KOPT-K1 (cell line): ENCODE measurements around the gene MSANTD7.
"Not testable (repeated sequence)": the region's sequence is repeated elsewhere in the genome, so short reads cannot be mapped to it uniquely, and the experiment has no call there.

Experiments used
- H3K27ac ChIP-seq: fragments of 200-600 bp; sonication (generic); 2 replicates; pipeline ENCODE4 v1.5.1; 2016; ENCODE audit warnings: antibody characterized with exemption, mild to moderate bottlenecking, low read depth, low read length; ENCODE audit not compliant: poor library complexity, severe bottlenecking
- H3K36me3 ChIP-seq: fragments of 200-600 bp; sonication (generic); 2 replicates; pipeline ENCODE4 v1.5.1; 2017; ENCODE audit warnings: antibody characterized with exemption, mild to moderate bottlenecking, low read length, moderate library complexity; ENCODE audit not compliant: insufficient read depth
- H3K9me3 ChIP-seq: fragments of 200-600 bp; sonication (generic); 2 replicates; pipeline ENCODE4 v1.5.1; 2017; ENCODE audit warnings: antibody characterized with exemption, low read length, mild to moderate bottlenecking; ENCODE audit not compliant: insufficient read depth, poor library complexity, severe bottlenecking

Gene MSANTD7

DNA sequence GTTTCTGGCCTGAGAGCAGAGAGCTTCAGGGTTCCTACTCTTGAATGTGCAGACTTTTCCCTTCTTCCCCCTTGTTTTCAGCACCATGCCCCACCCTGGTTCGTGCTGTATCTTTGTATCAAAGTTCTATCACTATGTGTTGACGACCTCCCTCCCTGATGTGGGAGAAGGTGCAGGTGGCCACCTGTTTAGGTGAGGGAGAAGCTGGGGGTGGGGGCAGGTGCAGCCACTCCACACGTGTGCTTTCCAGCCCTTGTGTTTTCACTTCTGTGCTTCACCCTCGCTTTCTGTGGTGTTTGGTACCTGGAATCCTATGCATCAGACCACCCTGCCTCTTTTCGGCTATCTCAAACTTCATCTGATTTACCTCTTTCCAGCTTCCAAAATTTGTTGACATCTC lies 20.9 kb downstream of the MSANTD7 start:
- H3K9me3 ChIP-seq = no peaks in the 10 kb centered on the region
- peaks cover 84% of the 10 kb centered on the region for H3K36me3 ChIP-seq
- H3K27ac ChIP-seq = no peak overlapping the region

DNA sequence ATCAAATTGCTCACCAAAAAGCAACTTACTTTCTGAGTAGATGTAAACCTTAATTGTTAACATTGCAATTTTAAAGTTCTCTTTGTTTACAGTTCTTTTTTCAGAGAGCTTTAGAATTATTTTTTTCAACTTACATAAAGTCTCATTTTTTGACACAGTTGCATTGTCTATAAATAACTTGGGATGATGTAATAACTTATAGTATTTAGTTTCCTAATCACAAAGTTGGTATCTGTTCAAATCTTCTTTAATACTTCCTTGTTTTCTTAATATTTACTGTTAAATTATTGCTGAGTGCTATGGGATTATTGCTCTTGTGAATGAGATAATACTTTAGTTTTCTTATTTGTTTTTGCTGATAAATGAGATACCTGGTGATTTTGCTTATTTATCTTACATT lies 21.7 kb downstream of the MSANTD7 start:
- Histone ChIP-seq H3K36me3 (peaks cover 77% of the 10 kb centered on the region), H3K27ac (no peak overlapping the region), H3K9me3 (no peaks in the 10 kb centered on the region)

GRCh38 chr10:14860791-14861190 lies 22.7 kb downstream of the MSANTD7 start:
- Histone ChIP-seq H3K27ac (no peak overlapping the region), H3K9me3 (no peaks in the 10 kb centered on the region), H3K36me3 (peaks cover 71% of the 10 kb centered on the region)

- peaks cover 71% of the 10 kb centered on the region for H3K36me3 ChIP-seq
- not testable (repeated sequence) for H3K9me3 ChIP-seq
Measured at GRCh38 chr10:14864466-14864865, 26.4 kb downstream of the MSANTD7 start.

DNA sequence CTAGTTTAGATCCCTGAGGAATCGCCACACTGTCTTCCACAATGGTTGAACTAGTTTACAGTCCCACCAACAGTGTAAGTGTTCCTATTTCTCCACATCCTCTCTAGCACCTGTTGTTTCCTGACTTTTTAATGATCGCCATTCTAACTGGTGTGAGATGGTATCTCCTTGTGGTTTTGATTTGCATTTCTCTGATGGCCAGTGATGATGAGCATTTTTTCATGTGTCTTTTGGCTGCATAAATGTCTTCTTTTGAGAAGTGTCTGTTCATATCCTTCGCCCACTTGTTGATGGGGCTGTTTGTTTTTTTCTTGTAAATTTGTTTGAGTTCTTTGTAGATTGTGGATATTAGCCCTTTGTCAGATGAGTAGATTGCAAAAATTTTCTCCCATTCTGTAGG lies 26.8 kb downstream of the MSANTD7 start:
- not testable (repeated sequence) for H3K27ac ChIP-seq, H3K9me3 ChIP-seq
- H3K36me3 ChIP-seq = peaks cover 71% of the 10 kb centered on the region

More at GRCh38 chr10:14864466-14864865, 26.4 kb downstream of the MSANTD7 start:
- not testable (repeated sequence) for H3K27ac ChIP-seq

DNA sequence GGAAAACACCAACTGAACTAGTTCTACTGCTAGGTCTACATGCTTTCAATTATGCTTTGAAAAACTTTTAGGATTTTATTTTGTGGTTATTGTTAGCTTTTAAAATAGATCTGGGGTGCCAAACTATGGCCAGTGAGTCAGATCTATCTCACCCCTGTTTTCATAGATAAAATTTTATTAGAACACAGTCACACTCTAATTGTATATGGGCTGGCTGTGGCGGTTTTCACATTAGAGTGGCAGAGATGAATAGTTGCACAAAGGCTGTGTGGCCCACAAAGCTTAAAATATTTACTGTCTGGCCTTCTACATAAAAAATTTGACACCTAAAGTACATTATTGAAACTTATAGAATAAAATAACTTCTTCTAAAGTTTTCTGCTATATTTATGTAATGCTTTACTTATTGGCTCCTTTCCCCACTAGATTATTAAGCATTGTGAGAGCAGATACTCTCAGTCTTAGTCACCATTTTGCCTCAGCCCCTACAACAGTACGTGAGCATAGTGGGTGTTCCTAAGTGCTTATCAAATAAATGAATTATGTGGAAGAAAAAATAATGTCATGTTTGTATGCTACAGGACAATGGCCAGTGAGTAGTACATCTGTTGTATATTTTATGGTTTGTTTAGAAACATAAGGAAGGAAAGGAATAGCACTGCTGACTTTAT lies 35.1 kb downstream of the MSANTD7 start:
- Histone ChIP-seq H3K9me3 (no peaks in the 10 kb centered on the region), H3K36me3 (peaks cover 60% of the 10 kb centered on the region), H3K27ac (no peak overlapping the region)

DNA sequence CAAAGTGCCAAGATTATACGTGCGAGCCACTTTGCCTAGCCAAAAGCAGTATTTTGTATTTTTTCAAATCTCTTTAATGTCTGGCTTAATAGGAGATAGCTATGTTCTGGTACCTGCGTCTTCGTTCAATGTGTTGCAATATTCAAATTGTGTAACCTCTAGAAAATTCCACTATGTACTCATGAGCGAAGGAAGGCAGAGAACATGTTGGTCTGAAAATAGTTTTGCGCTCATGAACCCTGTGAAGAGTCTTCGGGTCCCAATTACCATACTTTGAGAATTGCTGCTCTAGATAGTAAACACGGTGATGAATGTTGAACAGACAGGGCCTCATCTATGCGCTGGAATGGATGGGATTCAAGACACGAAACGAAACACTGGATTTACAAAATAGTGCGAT lies 37.8 kb downstream of the MSANTD7 start:
- Histone ChIP-seq H3K27ac (no peak overlapping the region), H3K36me3 (peaks cover 33% of the 10 kb centered on the region), H3K9me3 (no peaks in the 10 kb centered on the region)

GRCh38 chr10:14876764-14877163 lies 38.7 kb downstream of the MSANTD7 start:
- Histone ChIP-seq H3K27ac (no peak overlapping the region), H3K9me3 (no peaks in the 10 kb centered on the region), H3K36me3 (peaks cover 29% of the 10 kb centered on the region)

- Histone ChIP-seq H3K27ac (peak within 1 kb of the TSS; percentile 87), H3K9me3 (no peaks in the 10 kb centered on the region), H3K36me3 (peaks cover 20% of the 10 kb centered on the region)
Measured at GRCh38 chr10:14878266-14879123, 40.4 kb downstream of the MSANTD7 start, which contains the start of gene SUV39H2. Gene SUV39H2 (plus strand): TSS chr10:14878866. CDS start chr10:14878889, 23 bp downstream.

DNA sequence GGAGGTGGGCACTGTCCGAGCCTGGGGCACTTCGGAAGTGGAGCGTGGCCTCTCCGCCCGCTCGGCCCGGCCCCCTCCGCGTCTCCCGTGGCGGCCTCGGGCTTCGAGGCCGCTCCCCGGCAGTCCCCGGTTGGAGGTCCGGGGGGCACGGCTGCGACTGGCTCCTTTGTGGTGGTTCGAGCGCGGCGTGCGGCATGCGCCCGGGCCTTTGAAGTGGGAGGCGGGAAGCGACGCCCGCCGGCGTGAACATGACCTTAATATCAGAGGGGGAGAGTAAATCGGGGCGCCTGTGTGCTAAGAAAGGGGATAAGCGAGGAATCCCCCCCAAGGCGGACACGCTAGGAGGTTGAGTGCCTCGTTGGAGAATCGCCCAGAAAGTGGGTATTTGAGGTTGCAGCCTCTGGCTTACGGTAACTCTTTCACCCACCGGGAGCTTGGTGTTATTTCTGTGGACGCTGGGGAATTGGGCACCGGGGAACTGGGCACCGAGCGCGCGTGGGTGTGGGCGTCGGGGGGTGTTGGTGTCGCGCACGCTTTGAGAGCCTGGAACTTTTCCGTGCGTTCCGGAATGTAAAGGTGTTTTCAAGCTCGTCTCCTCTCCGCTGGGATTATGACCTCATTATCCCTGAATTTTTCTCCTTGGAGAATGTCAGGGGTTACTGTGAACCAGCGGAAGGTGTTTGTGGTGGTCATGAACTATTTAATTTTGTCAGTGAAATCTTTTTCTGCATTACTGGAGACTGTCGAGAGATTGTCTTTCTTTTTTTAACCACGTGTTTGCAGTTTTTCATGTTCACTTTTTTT lies 41.2 kb downstream of the MSANTD7 start:
- Histone ChIP-seq H3K9me3 (no peaks in the 10 kb centered on the region), H3K27ac (peak overlapping the region; percentile 87), H3K36me3 (peaks cover 15% of the 10 kb centered on the region)

GRCh38 chr10:14879928-14880193 lies 41.8 kb downstream of the MSANTD7 start:
- Histone ChIP-seq H3K27ac (no peak overlapping the region), H3K36me3 (peaks cover 18% of the 10 kb centered on the region), H3K9me3 (no peaks in the 10 kb centered on the region)

DNA sequence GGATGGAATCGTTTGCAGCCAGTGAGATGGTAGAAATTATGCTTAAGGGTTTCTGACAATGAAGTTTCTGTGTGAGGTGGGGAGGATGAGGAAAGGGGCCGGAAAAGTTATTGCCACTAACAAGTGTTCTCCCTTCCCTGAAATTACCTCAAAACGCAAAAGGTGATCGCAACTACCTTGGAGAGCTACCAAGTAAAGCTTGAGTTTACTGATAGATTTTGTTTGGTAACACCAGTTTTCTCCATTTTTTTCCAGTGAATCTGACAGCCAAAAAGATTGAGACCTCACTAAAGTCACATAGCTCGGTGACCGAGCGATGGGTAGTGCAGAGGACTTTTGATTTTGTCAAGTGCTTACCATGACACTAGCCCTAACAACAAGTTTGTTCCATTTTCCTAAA lies 42.1 kb downstream of the MSANTD7 start:
- Histone ChIP-seq H3K27ac (no peak overlapping the region), H3K36me3 (peaks cover 22% of the 10 kb centered on the region), H3K9me3 (no peaks in the 10 kb centered on the region)

DNA sequence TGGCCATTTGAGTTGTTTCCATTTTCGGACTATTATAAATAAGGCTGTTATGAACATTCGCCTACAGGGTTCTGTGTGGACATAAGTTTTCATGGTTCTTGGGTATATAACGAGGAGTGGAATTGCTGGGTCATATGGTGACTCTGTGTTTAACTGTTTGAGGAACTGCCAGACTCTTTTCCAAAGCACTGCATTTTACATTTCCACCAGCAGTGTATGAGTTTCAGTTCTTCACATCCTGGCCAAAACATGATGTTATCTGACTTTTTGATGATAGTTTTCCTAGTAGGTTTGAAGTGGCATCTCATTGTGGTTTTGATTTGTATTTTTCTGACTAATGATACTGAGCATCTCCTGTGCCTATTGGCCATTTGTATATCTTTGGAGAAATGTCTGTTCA lies 46.0 kb downstream of the MSANTD7 start:
- H3K27ac ChIP-seq = no peak overlapping the region
- peaks cover 52% of the 10 kb centered on the region for H3K36me3 ChIP-seq

More for the DNA sequence above, 46.0 kb downstream of the MSANTD7 start:
- H3K9me3 ChIP-seq = no peaks in the 10 kb centered on the region
